Right renal pelvis (tissue), 4 donors: ENCODE results near the gene MDP1. TPM values are rescaled to one million over a fixed set of nuclear protein-coding genes. Genes with fewer than 3 reads are reported as not detected.
"Not testable (repeated sequence)": the region's sequence is repeated elsewhere in the genome, so short reads cannot be mapped to it uniquely, and the experiment has no call there.

ENCODE experiments used
- DNase-seq, 4 donors: peaks; one replicate each; pipeline ENCODE4 v3.0.0-alpha.2; 2013; ENCODE audit warnings: low read depth in 4 of 4, low spot score in 3 of 4, missing footprints in 1 of 4
- polyA plus RNA-seq, 4 donors: library from polyadenylated mRNA; unstranded; fragments of 120-200 nt; gene quantifications; one replicate each; pipeline ENCODE4 v1.2.1, GENCODE V29; 2013; ENCODE audit not compliant: insufficient read length in 4 of 4

Gene MDP1
- polyA plus RNA-seq, 4 donors, result 14.8 to 19.3 (median 16.2) TPM

DNA sequence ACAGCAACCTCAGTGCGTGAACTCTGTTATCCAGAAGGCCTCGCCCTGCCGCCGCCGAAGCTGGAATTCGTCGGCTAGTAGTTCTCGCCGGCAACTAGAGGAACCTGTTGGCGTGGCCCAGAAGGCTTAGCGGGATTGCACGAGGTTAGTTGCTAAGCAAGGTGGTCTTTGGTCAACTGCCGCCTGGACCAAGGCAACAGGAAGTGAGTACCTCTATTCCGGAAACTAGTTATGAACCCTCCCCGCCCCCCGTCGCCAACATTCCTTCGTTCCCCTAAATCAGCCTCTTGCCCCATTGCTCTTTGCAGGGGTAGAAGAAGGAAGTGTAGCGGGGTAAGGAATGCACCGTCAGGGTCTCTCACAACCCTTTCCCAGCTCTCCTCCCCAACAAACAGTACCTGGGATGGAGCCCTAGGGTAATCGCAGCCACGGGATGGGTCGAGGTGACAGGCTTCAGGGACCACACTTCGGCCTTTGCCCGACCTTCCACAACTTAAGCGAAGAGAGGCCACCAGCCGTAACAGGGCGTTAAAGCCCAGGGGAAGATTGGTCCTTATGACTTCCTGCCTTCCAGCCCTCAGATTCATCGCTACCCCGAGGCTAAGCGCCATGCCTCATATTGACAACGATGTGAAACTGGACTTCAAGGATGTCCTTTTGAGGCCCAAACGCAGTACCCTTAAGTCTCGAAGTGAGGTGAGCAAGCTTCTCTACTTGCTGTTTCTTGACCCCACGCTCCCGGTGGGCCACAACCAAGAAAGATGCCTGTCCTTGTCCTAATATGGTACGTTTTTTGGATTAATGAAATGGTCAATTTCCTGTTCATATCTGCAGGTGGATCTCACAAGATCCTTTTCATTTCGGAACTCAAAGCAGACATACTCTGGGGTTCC, 17.0 kb upstream of the MDP1 start, which contains the start of gene GMPR2:
TSS of gene GMPR2 (plus strand) at position 285 of the 893 bp plus-strand sequence. CDS start at position 610, 325 bp downstream.
- DNase-seq, result no peak

GRCh38 chr14:24232121-24232644, 16.3 kb upstream of the MDP1 start, which contains the start of gene NEDD8:
NEDD8 (minus strand) TSS chr14:24232367; CDS start chr14:24232267, 100 bp downstream.
- DNase-seq, result peak; percentile 82 to 89 (median 84)

DNA sequence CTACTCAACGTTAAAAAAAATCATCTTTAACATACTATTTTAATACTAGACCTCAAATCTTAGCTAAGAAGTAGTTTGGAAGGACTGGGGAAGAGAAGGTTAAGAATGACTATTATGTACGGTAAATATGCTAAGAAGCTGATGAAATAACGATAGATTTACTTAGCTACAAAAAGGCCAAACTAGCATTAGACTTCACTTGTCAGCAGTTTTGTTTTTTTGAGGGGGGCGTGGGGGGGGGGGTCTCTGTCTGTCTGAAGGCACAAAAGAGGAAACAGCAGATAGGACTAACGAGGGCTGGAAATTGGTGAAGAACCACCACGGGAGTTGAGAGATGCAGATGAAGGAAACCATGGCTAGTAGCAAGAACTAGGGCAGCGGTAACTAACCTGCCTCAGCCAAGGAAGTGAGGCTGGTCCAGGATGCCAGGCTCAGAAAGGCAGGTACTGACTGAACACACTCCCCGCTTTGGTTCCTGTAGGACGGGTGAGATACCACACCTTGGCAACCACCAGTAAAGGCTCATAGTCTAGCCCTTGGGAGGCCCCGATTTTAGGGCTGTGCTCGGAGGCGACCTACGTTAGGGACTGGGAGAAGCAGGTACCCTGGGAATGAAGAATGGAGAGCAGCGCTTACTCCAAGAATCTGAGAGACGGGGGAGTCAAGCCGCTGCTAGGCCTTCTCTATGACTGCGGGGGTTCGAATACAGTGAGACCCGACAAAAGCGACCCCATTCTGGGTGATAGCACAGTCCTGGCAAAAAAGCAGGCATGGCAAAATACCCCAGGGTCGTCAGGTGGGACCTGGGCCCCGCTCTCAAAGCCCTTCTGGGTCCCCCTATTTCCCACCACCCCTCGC, 15.6 kb upstream of the MDP1 start:
- no peak for DNase-seq

DNA sequence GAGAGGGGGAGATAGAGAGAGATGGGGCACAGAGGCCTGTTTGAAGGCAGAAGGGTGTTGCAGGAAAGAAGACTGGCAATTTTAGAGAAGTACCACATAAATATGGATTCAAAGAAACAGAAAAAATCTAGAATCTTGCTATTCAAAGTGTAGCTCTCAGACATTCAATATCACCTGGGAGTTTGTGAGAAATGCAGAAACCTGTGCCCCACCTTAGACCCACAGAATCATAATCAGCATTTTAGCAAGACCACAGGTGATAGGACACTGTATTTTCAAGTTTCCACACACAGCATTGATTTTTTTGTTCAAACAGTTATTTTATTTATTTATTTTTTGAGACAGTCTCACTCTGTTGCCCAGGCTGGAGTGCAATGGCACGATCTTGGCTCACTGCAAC, 13.0 kb upstream of the MDP1 start:
- no peak for DNase-seq

DNA sequence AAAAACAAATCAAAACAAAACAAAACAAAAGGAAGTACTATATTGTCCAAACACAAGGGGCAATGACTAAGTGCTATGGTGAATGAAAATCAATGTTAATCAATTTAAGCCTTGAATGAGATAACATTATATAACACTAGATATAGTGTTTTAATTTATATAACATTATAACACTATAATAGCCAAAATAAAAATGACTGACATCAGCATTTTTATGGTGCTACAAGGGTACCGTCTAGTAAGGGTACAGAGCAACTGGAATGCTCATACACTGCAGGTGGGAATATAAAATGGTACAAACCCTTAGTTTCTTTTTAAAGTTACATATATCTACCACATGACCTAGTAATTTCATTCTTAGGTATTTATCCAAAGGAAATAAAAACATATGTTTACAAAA, 10.6 kb upstream of the MDP1 start:
- no peak for DNase-seq

DNA sequence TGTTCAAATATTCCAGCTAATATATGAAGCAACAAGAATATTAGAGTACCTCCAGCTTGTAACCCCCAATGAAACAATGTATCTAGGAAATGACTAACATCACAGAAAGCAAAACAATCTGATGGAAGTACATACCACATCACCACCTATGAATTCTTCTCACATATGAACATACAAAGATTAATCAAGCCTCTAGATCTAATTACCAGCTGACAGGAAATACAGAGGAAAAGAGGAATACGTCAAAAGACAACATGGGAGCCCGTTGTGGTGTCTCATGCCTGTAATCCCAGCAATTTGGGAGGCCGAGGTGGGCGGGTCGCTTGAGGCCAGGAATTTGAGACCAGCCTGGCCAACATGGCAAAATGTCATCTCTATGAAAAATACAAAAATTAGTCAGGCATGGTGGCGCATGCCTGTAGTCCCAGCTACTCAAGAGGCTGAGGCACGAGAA, 8.8 kb upstream of the MDP1 start:
- no peak for DNase-seq

- DNase-seq, result not testable (repeated sequence)
Measured at GRCh38 chr14:24222987-24223386, 7.1 kb upstream of the MDP1 start.

DNA sequence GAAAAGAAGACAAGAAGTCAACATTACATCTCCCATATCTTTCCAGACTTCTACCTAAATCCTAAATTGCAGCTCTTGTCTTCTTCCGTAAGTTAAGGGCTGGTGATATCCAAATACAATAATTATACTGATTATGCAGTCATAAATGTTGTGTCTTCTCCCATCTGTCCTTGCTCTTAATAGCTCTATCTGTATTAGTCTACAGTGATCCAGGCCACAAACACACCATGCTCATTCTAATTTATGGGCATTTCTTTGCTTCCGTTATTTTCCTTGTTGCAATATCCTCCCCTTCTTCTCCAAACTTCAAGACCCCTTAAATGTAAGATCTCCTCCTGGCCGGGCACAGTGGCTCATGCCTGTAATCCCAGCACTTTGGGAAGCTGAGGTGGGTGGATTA, 3.7 kb upstream of the MDP1 start:
- DNase-seq, result no peak

- no peak for DNase-seq
Measured at GRCh38 chr14:24219080-24219479, 3.2 kb upstream of the MDP1 start.

GRCh38 chr14:24216876-24217275, 1.0 kb upstream of the MDP1 start:
- not testable (repeated sequence) for DNase-seq

DNA sequence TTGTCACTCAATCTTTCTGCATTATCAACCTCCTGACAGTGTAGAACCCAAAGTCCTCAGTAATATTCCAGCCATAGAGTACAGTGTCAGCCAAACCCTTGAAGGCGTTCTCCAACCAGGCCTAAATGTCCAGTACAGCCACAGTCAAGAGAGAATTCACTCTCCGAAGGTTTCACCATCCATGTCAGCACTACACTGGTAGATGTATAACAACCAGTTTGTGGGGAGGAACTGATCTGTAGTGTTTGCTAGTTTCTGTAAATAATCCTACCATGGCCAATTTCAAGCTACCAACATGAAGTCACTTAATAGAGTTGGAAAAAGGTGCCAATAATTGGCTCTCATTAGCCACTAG, 456 bp upstream of the MDP1 start:
- no peak for DNase-seq

- DNase-seq, result no peak
Measured at GRCh38 chr14:24213866-24214662, 1.8 kb downstream of the MDP1 start.

- peak; percentile 90 to 94 (median 92) for DNase-seq
Measured at GRCh38 chr14:24212924-24213865, 2.7 kb downstream of the MDP1 start, which contains the start of gene CHMP4A. CHMP4A (minus strand) TSS chr14:24213488; CDS start chr14:24213439, 49 bp downstream.

DNA sequence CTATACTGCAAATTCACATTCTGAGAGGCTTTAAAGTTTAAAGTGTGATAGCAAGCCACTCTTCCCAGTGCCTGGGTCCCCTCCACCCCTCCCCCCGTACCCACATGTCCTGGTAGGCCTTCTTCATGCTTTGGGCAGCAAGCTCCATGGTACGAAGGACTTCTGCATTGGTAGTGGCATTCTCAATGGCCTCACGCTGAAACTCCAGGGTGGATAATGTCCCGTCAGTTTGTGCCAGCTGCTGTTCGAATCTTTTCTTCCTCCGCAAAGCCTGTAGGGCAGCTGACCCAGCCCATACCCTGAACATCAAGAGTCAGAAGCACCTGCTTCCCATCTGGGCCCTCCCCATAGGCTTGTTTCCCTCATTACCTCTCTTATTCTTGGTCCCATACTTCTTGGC, 4.6 kb downstream of the MDP1 start:
- no peak for DNase-seq

GRCh38 chr14:24207625-24208024, 8.2 kb downstream of the MDP1 start:
- no peak for DNase-seq

DNA sequence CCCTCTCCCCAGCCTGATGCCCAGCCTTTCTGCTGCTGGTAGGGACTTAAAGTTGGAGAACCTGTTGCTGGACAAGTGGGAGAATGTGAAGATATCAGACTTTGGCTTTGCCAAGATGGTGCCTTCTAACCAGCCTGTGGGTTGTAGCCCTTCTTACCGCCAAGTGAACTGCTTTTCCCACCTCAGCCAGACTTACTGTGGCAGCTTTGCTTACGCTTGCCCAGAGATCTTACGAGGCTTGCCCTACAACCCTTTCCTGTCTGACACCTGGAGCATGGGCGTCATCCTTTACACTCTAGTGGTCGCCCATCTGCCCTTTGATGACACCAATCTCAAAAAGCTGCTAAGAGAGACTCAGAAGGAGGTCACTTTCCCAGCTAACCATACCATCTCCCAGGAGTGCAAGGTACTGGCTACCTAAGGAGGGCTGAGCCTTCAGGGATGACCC, 8.7 kb downstream of the MDP1 start:
- DNase-seq, result no peak

- DNase-seq, result no peak
Measured at GRCh38 chr14:24206260-24207103, 9.4 kb downstream of the MDP1 start.
